HFF-Myc (cell line): Measurements from ENCODE around the gene NPPC.
A peak's percentile ranks its signal among the peaks of the same experiment; 100 is the strongest.

Source experiments
- DNase-seq: peaks from one replicate; pipeline ENCODE4 v3.0.0-alpha.2; 2011; ENCODE audit warnings: low read depth; ENCODE audit errors: extremely low read depth
- H3K4me3 ChIP-seq: replicated peaks from 2 replicates; pipeline ENCODE4 v1.5.1; 2011; ENCODE audit warnings: low read depth, mild to moderate bottlenecking, control low read depth, low read length
- CTCF ChIP-seq: IDR thresholded peaks from 2 replicates; pipeline ENCODE4 v1.5.1; 2012; ENCODE audit warnings: mild to moderate bottlenecking, low read depth, low read length, control low read depth; ENCODE audit errors: missing control alignments

NPPC gene

GRCh38 chr2:231931481-231931915, 5.3 kb upstream of the NPPC start:
- TF ChIP-seq CTCF, result no peak
- H3K4me3 ChIP-seq, result no peak overlapping the region
- no peak for DNase-seq

DNA sequence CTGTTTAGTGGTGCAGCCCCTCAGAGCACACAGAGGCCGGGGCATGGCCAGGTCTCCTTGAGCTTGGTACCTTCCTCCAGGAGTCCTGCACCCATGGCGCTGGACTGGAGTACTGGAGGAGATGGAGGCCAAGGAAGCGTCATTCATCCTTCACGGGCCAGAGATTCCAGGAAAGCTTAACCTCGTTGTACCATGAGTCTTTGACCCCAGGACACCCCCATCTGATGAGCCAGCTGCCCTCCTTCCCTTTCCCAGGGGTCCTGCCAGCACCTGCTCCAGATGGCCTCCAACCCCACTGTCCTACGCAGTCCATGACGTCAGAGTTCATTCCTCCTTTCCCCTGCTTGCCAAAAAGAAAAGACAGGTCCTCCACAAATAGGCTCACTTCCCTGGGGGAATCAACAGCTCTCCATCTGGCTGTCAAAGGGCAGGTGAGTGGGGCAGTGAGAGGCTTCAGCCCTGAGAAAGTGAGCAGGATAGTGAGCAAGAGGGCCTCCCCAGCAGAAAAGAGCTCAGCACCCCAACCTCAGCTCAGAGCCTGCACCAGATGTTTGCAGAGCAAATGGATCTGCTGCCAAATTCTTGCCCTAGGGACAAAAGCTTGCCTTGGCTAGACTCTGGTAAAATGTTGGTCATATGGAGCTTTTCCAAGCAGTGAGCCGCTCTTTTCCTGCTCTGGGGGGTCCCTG, 4.5 kb upstream of the NPPC start:
- no peak overlapping the region for H3K4me3 ChIP-seq
- DNase-seq, result no peak
- no peak for TF ChIP-seq CTCF

DNA sequence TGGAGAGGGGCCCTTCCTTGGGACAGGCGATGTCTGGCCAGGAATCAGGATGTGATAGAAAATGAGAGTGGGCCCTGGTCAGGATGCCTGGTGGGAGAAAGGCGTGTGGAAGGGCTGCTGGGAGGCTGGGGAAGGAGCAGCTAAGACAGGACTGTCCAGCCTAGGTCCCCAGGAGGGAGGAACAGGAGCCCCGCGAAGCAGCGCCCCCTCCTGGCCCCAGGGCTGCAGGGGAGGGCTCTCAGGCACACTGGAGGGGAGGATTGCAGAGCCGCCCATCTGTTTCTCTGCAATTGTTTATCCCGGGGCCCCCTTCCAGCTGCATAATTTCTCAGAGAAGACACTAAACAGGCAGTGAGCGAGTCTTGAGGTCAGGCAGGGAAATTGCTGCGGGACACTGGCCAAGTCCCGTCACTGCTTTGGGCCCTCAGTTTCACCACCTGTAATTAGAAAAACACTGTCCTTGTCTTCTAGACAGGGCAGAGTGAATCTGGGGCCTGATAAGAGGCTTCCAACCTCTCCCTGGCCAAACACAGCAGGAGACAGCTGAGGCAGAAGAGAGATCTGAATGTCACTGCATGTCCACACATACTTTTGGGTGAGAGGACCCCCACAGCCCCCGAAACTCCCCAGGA, 3.9 kb upstream of the NPPC start:
- TF ChIP-seq CTCF, result peak; percentile 80
- no peak for DNase-seq

DNA sequence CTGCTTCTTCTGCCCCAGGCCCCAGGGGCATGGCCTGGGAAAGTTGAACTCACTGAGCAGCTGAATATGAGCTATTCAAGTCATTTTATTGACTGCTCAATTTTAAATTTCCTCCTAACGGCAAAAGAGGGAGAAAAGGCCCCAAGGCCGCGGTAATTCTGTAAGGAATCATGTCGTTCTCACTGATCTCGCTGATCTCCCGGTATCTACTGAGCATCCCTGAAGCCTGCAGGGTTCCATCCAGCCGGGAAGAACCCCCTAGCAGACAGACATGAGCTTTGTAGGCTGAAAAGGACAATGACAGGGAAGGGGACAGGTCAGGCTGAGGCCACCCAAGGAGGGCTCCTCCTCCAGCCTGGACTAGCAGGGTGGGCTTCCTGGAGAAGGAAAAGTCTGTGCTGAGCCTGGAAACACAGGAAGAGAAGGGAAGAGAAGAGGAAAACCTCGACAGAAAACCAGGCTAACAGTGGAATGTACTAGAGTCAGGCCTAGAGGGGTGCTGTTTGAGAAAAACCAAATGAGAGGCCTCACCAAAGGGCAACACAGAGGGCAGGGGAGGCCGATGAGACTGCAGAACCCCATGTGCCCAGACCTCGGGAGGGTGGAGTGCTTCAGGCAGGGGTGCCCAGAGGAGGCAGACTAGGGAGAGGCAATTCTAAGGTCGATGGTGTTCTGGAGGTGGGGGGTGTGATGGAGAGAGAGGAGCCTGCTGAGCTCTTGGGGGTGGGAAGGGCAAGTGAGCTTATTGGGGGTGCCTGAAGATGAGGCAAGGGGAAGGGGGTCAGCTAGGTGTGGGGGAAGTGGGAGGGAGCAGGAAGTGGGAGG, 2.9 kb upstream of the NPPC start:
- DNase-seq, result no peak
- TF ChIP-seq CTCF, result no peak
- H3K4me3 ChIP-seq, result no peak overlapping the region

More for the DNA sequence above, 3.9 kb upstream of the NPPC start:
- no peak overlapping the region for H3K4me3 ChIP-seq

DNA sequence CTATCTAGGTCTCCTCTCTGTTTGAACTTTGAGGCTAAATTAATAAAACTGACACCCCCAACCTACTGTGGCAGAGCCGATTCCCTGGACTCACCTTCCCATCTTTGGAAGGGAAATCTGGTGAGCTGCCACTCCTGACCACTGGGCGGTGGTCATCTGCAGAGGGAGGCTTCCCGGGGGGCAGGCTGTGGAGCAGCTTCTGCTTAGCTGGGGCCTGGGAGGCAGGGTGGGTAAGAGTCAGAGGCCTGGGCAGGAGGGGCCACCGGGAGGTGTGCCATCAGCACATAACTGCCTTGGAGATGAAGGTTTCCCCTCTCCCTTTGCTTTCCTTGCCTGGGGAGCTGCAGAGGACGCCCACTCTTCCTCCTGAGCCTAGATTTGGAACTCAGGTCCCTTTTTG, 2.3 kb upstream of the NPPC start:
- TF ChIP-seq CTCF, result no peak
- no peak overlapping the region for H3K4me3 ChIP-seq
- DNase-seq, result no peak

DNA sequence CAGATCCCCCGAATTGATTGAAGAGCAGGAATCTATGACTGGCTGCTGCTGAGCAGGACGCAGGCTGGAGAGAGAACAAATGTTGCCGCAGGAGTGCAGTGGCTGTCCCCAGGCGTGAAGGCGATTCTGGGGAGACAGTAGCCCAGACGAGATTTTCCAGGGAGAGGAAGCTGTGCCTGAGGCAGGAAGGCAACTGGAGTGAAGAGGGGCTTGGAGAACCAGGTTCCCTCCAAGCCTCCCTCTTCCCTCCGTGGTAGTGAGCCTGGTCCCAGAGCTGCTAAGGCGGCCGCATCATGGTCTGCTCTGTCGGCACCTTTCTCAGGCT, 1.3 kb upstream of the NPPC start:
- TF ChIP-seq CTCF, result no peak
- no peak overlapping the region for H3K4me3 ChIP-seq
- DNase-seq, result no peak
